HEK293 (cell line): Measurements from ENCODE around the gene CCDC51.
A peak's percentile ranks its signal among the peaks of the same experiment; 100 is the strongest.

Source experiments
- CTCF ChIA-PET: fragments of 350-600 bp; formaldehyde crosslinking; extraction: SDS; loops from one replicate; lab custom pipeline; 2021; ENCODE audit warnings: antibody characterized with exemption; lab: Yijun Ruan, JAX
- POLR2A ChIA-PET: fragments of 300-600 bp; formaldehyde crosslinking; extraction: SDS; loops from one replicate; lab custom pipeline; 2020; ENCODE audit warnings: antibody characterized with exemption, inconsistent platforms; lab: Yijun Ruan, JAX
- H3K27ac ChIP-seq: fragments of 200-500 bp; sonication (Bioruptor generic); 2 replicates; pipeline ENCODE4 v1.5.1; 2014; ENCODE audit warnings: low read depth, low read length, control low read depth, inconsistent platforms; ENCODE audit errors: extremely low read depth
- H3K36me3 ChIP-seq, 2 experiments: fragments of 200-500 bp in 1 of 2; sonication (Bioruptor generic) in 1 of 2; 1 replicate in 1 of 2; 2 replicates in 1 of 2; pipeline ENCODE4 v1.5.1; 2014 to 2017; ENCODE audit warnings: inconsistent platforms in 2 of 2, low read length in 2 of 2; ENCODE audit not compliant: control insufficient read depth in 2 of 2, insufficient read depth in 1 of 2
- H3K4me1 ChIP-seq: fragments of 200-500 bp; sonication (Bioruptor generic); 2 replicates; pipeline ENCODE4 v1.5.1; 2014; ENCODE audit warnings: mild to moderate bottlenecking, low read length, inconsistent platforms; ENCODE audit not compliant: control insufficient read depth, insufficient read depth
- H3K4me3 ChIP-seq: 2 replicates; pipeline ENCODE4 v1.5.1; 2011; ENCODE audit warnings: low read depth, mild to moderate bottlenecking, control low read depth, low read length, moderate library complexity
- H3K9me3 ChIP-seq: fragments of 200-500 bp; sonication (Bioruptor generic); 2 replicates; pipeline ENCODE4 v1.5.1; 2014; ENCODE audit warnings: low read depth, low read length, inconsistent platforms; ENCODE audit not compliant: control insufficient read depth, insufficient read depth
- HOXA7 ChIP-seq: sonication (generic); formaldehyde crosslinking; IDR thresholded peaks from 2 replicates; pipeline ENCODE4 v1.8.1; 2022; ENCODE audit warnings: missing genetic modification reagents, borderline replicate concordance
- PRDM1 ChIP-seq: fragments of 450-650 bp; formaldehyde crosslinking; IDR thresholded peaks from 2 replicates; pipeline ENCODE4; 2016; ENCODE audit warnings: missing biosample characterization, missing genetic modification characterization
- ZBTB1 ChIP-seq: fragments of 450-650 bp; formaldehyde crosslinking; IDR thresholded peaks from 2 replicates; pipeline ENCODE4 v1.5.1; 2016; ENCODE audit warnings: missing biosample characterization, missing genetic modification characterization
- ZBTB17 ChIP-seq: fragments of 450-650 bp; formaldehyde crosslinking; IDR thresholded peaks from 2 replicates; pipeline ENCODE4 v1.5.1; 2016; ENCODE audit warnings: missing biosample characterization, missing genetic modification characterization
- ZBTB8A ChIP-seq: fragments of 450-650 bp; formaldehyde crosslinking; IDR thresholded peaks from 2 replicates; pipeline ENCODE4 v1.5.1; 2016; ENCODE audit warnings: missing biosample characterization, missing genetic modification characterization
- ZNF10 ChIP-seq: fragments of 450-650 bp; formaldehyde crosslinking; IDR thresholded peaks from 2 replicates; pipeline ENCODE4 v1.5.1; 2017; ENCODE audit warnings: missing biosample characterization, missing genetic modification characterization
- ZNF132 ChIP-seq: fragments of 450-650 bp; formaldehyde crosslinking; IDR thresholded peaks from 2 replicates; pipeline ENCODE4 v1.5.1; 2017; ENCODE audit warnings: missing biosample characterization, missing genetic modification characterization, borderline replicate concordance
- ZNF133 ChIP-seq: fragments of 450-650 bp; formaldehyde crosslinking; IDR thresholded peaks from 2 replicates; pipeline ENCODE4 v1.5.1; 2016; ENCODE audit warnings: missing biosample characterization, missing genetic modification characterization
- ZNF140 ChIP-seq: fragments of 450-650 bp; formaldehyde crosslinking; IDR thresholded peaks from 2 replicates; pipeline ENCODE4 v1.5.1; 2016; ENCODE audit warnings: missing biosample characterization, missing genetic modification characterization
- ZNF155 ChIP-seq: fragments of 450-650 bp; formaldehyde crosslinking; IDR thresholded peaks from 2 replicates; pipeline ENCODE4 v1.5.1; 2016; ENCODE audit warnings: missing biosample characterization, missing genetic modification characterization
- ZNF24 ChIP-seq: fragments of 450-650 bp; formaldehyde crosslinking; IDR thresholded peaks from 2 replicates; pipeline ENCODE4 v1.5.1; 2016; ENCODE audit warnings: missing biosample characterization, missing genetic modification characterization
- ZNF311 ChIP-seq: fragments of 450-650 bp; formaldehyde crosslinking; IDR thresholded peaks from 2 replicates; pipeline ENCODE4 v1.5.1; 2017; ENCODE audit warnings: missing biosample characterization, missing genetic modification characterization, borderline replicate concordance
- ZNF521 ChIP-seq: fragments of 450-650 bp; formaldehyde crosslinking; IDR thresholded peaks from 2 replicates; pipeline ENCODE4 v1.5.1; 2017; ENCODE audit warnings: missing biosample characterization, mild to moderate bottlenecking, missing genetic modification characterization
- ZNF558 ChIP-seq: fragments of 450-650 bp; formaldehyde crosslinking; IDR thresholded peaks from 2 replicates; pipeline ENCODE4 v1.5.1; 2016; ENCODE audit warnings: missing biosample characterization, missing genetic modification characterization
- ZNF560 ChIP-seq: fragments of 450-650 bp; formaldehyde crosslinking; IDR thresholded peaks from 2 replicates; pipeline ENCODE4 v1.5.1; 2017; ENCODE audit warnings: missing biosample characterization, missing genetic modification characterization, borderline replicate concordance
- ZNF629 ChIP-seq: fragments of 450-650 bp; formaldehyde crosslinking; IDR thresholded peaks from 2 replicates; pipeline ENCODE4 v1.5.1; 2017; ENCODE audit warnings: missing biosample characterization, missing genetic modification characterization
- ZSCAN23 ChIP-seq: fragments of 450-650 bp; formaldehyde crosslinking; IDR thresholded peaks from 2 replicates; pipeline ENCODE4 v1.5.1; 2016; ENCODE audit warnings: missing biosample characterization, missing genetic modification characterization
- ZSCAN30 ChIP-seq: fragments of 450-650 bp; IDR thresholded peaks from 2 replicates; pipeline ENCODE4 v1.5.1; 2018; ENCODE audit warnings: missing biosample characterization, mild to moderate bottlenecking, missing genetic modification characterization, moderate library complexity
- TF ChIP-seq, protein P1 (sequence below): fragments of 450-650 bp; formaldehyde crosslinking; IDR thresholded peaks from 2 replicates; pipeline ENCODE4 v1.5.1; 2016; ENCODE audit warnings: missing biosample characterization, missing genetic modification characterization, borderline replicate concordance
- TF ChIP-seq, protein P2 (sequence below): fragments of 450-650 bp; formaldehyde crosslinking; IDR thresholded peaks from 2 replicates; pipeline ENCODE4 v1.5.1; 2017; ENCODE audit warnings: missing biosample characterization, mild to moderate bottlenecking, missing genetic modification characterization, moderate library complexity
- TF ChIP-seq, protein P3 (sequence below): fragments of 450-650 bp; formaldehyde crosslinking; IDR thresholded peaks from 2 replicates; pipeline ENCODE4 v1.5.1; 2017; ENCODE audit warnings: missing biosample characterization, missing genetic modification characterization

The CCDC51 gene

DNA sequence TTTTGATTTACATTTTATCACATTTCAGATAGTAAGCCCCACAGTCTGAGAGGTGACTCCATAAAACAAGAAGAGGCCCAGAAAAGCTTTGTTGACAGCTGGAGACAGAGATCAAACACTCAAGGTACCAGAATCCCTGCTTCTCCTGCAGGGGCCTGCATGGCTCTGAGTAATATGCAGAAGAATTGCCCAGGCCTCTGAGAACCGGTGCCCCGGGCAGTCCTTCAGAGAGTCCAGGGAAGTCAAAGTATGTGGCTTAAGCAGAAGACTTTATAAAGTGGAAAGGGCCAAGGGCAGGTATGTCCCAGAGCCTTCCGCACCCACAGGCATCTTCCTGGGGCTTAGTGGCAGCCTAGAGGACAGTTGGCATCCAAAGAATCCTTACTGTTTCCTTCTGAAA lies 19.4 kb upstream of the CCDC51 start:
- POLR2A ChIA-PET, result interaction anchor here (1.2 to 1.4 kb wide), 2 partner anchors 10 to 20 kb away, joined by 4 to 5 read pairs; partner anchors contain the start of genes CCDC51 and TMA7

DNA sequence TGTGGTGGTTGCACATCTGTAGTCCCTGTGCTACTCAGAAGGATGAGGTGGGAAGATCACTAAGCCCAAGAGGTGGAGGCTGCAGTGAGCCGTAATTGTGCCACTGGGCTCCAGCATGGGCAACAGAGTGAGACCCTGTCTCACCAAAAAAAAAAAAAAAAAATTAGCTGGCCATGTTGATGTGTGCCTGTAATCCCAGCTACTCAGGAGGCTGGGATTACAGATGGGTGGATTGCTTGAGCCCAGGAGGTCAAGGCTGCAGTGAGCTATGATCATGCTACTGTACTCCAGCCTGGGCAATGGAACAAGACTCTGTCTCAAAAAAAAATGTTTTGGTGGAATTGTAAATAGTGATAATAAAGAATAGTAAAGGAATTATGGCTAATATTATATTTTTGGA lies 16.5 kb upstream of the CCDC51 start:
- Histone ChIP-seq H3K4me1 (no peaks in the 10 kb centered on the region), H3K27ac (no peak overlapping the region), H3K4me3 (no peak overlapping the region), H3K36me3 (peaks cover 20 to 95% of the 10 kb centered on the region in 2 experiments; a peak in 2 of 3 replicates), H3K9me3 (no peaks in the 10 kb centered on the region)
- ChIA-PET POLR2A (interaction anchor here (0.6 kb wide), 1 partner anchor 19 kb away, joined by 3 read pairs; no protein-coding TSS in a partner anchor), CTCF (interaction anchor here (1.2 to 1.9 kb wide), 3 partner anchors 21 to 93 kb away, joined by 3 to 7 read pairs (median 5); no protein-coding TSS in a partner anchor)
- TF ChIP-seq, protein P1, sequence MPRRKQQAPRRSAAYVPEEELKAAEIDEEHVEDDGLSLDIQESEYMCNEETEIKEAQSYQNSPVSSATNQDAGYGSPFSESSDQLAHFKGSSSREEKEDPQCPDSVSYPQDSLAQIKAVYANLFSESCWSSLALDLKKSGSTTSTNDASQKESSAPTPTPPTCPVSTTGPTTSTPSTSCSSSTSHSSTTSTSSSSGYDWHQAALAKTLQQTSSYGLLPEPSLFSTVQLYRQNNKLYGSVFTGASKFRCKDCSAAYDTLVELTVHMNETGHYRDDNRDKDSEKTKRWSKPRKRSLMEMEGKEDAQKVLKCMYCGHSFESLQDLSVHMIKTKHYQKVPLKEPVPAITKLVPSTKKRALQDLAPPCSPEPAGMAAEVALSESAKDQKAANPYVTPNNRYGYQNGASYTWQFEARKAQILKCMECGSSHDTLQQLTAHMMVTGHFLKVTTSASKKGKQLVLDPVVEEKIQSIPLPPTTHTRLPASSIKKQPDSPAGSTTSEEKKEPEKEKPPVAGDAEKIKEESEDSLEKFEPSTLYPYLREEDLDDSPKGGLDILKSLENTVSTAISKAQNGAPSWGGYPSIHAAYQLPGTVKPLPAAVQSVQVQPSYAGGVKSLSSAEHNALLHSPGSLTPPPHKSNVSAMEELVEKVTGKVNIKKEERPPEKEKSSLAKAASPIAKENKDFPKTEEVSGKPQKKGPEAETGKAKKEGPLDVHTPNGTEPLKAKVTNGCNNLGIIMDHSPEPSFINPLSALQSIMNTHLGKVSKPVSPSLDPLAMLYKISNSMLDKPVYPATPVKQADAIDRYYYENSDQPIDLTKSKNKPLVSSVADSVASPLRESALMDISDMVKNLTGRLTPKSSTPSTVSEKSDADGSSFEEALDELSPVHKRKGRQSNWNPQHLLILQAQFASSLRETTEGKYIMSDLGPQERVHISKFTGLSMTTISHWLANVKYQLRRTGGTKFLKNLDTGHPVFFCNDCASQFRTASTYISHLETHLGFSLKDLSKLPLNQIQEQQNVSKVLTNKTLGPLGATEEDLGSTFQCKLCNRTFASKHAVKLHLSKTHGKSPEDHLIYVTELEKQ, result no peak
- TF ChIP-seq ZNF560 (no peak), ZBTB17 (tag by site-specific recombination) (peak; percentile 51; the same call in 1 of the 2 replicates)

More for the DNA sequence above, 19.4 kb upstream of the CCDC51 start:
- H3K4me3 ChIP-seq, result no peak overlapping the region
- no peaks in the 10 kb centered on the region for H3K4me1 ChIP-seq
- no peak overlapping the region for H3K27ac ChIP-seq
- H3K36me3 ChIP-seq, result peaks cover 15 to 84% of the 10 kb centered on the region in 2 experiments; a peak in 2 of 3 replicates
- TF ChIP-seq ZNF10 (tag by site-specific recombination), result no peak
- no peak for TF ChIP-seq ZNF133 (tag by site-specific recombination)
- TF ChIP-seq HOXA7, result no peak
- TF ChIP-seq ZNF24, result no peak
- TF ChIP-seq, protein P2, sequence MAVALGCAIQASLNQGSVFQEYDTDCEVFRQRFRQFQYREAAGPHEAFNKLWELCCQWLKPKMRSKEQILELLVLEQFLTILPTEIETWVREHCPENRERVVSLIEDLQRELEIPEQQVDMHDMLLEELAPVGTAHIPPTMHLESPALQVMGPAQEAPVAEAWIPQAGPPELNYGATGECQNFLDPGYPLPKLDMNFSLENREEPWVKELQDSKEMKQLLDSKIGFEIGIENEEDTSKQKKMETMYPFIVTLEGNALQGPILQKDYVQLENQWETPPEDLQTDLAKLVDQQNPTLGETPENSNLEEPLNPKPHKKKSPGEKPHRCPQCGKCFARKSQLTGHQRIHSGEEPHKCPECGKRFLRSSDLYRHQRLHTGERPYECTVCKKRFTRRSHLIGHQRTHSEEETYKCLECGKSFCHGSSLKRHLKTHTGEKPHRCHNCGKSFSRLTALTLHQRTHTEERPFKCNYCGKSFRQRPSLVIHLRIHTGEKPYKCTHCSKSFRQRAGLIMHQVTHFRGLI (tag by site-specific recombination), result no peak
- TF ChIP-seq ZNF311, result no peak
- TF ChIP-seq PRDM1 (tag by site-specific recombination), result no peak
- TF ChIP-seq, protein P3, sequence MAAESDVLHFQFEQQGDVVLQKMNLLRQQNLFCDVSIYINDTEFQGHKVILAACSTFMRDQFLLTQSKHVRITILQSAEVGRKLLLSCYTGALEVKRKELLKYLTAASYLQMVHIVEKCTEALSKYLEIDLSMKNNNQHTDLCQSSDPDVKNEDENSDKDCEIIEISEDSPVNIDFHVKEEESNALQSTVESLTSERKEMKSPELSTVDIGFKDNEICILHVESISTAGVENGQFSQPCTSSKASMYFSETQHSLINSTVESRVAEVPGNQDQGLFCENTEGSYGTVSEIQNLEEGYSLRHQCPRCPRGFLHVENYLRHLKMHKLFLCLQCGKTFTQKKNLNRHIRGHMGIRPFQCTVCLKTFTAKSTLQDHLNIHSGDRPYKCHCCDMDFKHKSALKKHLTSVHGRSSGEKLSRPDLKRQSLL, result no peak
- no peak for TF ChIP-seq ZNF558 (tag by site-specific recombination)
- no peak for TF ChIP-seq ZNF140 (tag by site-specific recombination)
- no peak for TF ChIP-seq ZNF132 (tag by site-specific recombination)
- no peak for TF ChIP-seq ZSCAN30 (tag by site-specific recombination)
- no peaks in the 10 kb centered on the region for H3K9me3 ChIP-seq
- CTCF ChIA-PET, result no interaction called here

DNA sequence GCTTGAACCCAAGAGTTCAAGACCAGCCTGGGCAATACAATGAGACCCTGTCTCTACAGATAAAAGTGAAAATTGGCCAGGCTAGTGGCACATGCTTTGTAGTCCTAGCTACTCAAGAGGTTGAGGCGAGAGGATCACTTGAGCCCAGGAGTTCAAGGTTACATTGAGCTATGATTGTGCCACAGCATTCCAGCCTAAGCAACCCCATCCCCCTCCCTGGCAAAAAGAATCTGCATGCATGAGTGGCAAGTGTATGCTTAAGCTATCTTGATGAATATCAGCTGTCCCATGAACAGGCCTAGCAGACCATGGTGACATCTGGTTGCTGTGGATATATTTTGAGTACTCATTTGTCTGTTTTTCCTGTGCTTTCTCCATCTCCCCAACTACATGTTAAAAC lies 11.4 kb upstream of the CCDC51 start:
- ChIA-PET POLR2A (interaction anchor here (1.3 kb wide), 1 partner anchor 56 kb away, joined by 3 read pairs; no protein-coding TSS in a partner anchor), CTCF (interaction anchor here (1.6 kb wide), 1 partner anchor 15 kb away, joined by 6 read pairs; no protein-coding TSS in a partner anchor)
- no peaks in the 10 kb centered on the region; the same call in 1 of the 2 replicates for H3K4me1 ChIP-seq
- H3K9me3 ChIP-seq, result no peaks in the 10 kb centered on the region
- H3K4me3 ChIP-seq, result no peak overlapping the region
- H3K27ac ChIP-seq, result no peak overlapping the region
- peaks cover 20 to 62% of the 10 kb centered on the region in 2 experiments; a peak in 2 of 3 replicates for H3K36me3 ChIP-seq
- TF ChIP-seq ZBTB8A (tag by site-specific recombination), result no peak
- TF ChIP-seq ZNF629 (tag by site-specific recombination), result no peak
- no peak for TF ChIP-seq ZNF521 (tag by site-specific recombination)
- no peak for TF ChIP-seq ZSCAN23 (tag by site-specific recombination)
- no peak for TF ChIP-seq ZNF155 (tag by site-specific recombination)
- TF ChIP-seq ZBTB1, result no peak
